Keratinocyte (primary cell): Measurements from ENCODE around the gene MRM2. TPM values are rescaled to one million over a fixed set of nuclear protein-coding genes. Genes with fewer than 3 reads are reported as not detected.

Source experiments
- DNase-seq: peaks from one replicate; pipeline ENCODE4 v3.0.0-alpha.2; 2011; ENCODE audit warnings: low read depth, missing footprints, low spot score
- FAIRE-seq: peaks from 2 replicates; lab custom pipeline; 2011; peaks lifted over from hg19 to GRCh38; lab: Jason Lieb, UNC
- H2AFZ ChIP-seq: 2 replicates; pipeline ENCODE4 v1.6.0; 2012; ENCODE audit warnings: low read length, control low read depth, inconsistent platforms; ENCODE audit not compliant: control insufficient read depth
- H3K27ac ChIP-seq: 2 replicates; pipeline ENCODE4 v1.5.1; 2011; ENCODE audit warnings: low read length; ENCODE audit not compliant: control insufficient read depth, insufficient read depth
- H3K27me3 ChIP-seq: 3 replicates; pipeline ENCODE4 v1.6.0; 2011; ENCODE audit warnings: low read length; ENCODE audit not compliant: control insufficient read depth, insufficient read depth; ENCODE audit errors: extremely low read depth
- H3K36me3 ChIP-seq, 2 experiments: 2 replicates in 1 of 2; 3 replicates in 1 of 2; pipeline ENCODE4 v1.5.1; 2011; ENCODE audit warnings: low read length in 2 of 2, mild to moderate bottlenecking in 1 of 2; ENCODE audit not compliant: control insufficient read depth in 2 of 2, insufficient read depth in 2 of 2; ENCODE audit errors: extremely low read depth in 1 of 2
- H3K4me1 ChIP-seq: 3 replicates; pipeline ENCODE4 v1.5.1; 2011; ENCODE audit warnings: low read length; ENCODE audit not compliant: control insufficient read depth, insufficient read depth; ENCODE audit errors: extremely low read depth
- H3K4me2 ChIP-seq: 3 replicates; pipeline ENCODE4 v1.6.0; 2011; ENCODE audit warnings: low read depth, low read length; ENCODE audit not compliant: control insufficient read depth, insufficient read depth; ENCODE audit errors: extremely low read depth
- H3K4me3 ChIP-seq, 3 experiments: fragments of 200-600 bp in 1 of 3; sonication (generic) in 1 of 3; 2 replicates in 2 of 3; 3 replicates in 1 of 3; pipeline ENCODE4 v1.5.1; 2011 to 2016; ENCODE audit warnings: low read length in 3 of 3, mild to moderate bottlenecking in 3 of 3, control low read depth in 2 of 3, inconsistent platforms in 1 of 3, low read depth in 1 of 3, mixed read lengths in 1 of 3, mixed run types in 1 of 3, moderate library complexity in 1 of 3; ENCODE audit not compliant: control insufficient read depth in 2 of 3, insufficient read depth in 2 of 3; ENCODE audit errors: extremely low read depth in 1 of 3
- H3K79me2 ChIP-seq: 2 replicates; pipeline ENCODE4 v1.6.0; 2012; ENCODE audit warnings: low read length; ENCODE audit not compliant: control insufficient read depth, insufficient read depth
- H3K9ac ChIP-seq: 3 replicates; pipeline ENCODE4 v1.6.0; 2011; ENCODE audit warnings: low read length; ENCODE audit not compliant: control insufficient read depth, insufficient read depth; ENCODE audit errors: extremely low read depth
- H3K9me1 ChIP-seq: 3 replicates; pipeline ENCODE4 v1.6.0; 2011; ENCODE audit warnings: low read length; ENCODE audit not compliant: control insufficient read depth, insufficient read depth; ENCODE audit errors: extremely low read depth
- H3K9me3 ChIP-seq: 2 replicates; pipeline ENCODE4 v1.5.1; 2012; ENCODE audit warnings: low read depth, low read length; ENCODE audit not compliant: control insufficient read depth
- H4K20me1 ChIP-seq: 3 replicates; pipeline ENCODE4 v1.6.0; 2011; ENCODE audit warnings: low read length; ENCODE audit not compliant: control insufficient read depth, insufficient read depth; ENCODE audit errors: extremely low read depth
- EZH2 ChIP-seq: IDR thresholded peaks from one replicate; pipeline ENCODE4 v1.6.1; 2012; ENCODE audit warnings: inconsistent platforms, mild to moderate bottlenecking, low read length, moderate library complexity
- dilution Hi-C: fragments of 300-500 bp; cut with MboI; formaldehyde crosslinking; loops from one replicate; pipeline ENCODE4 v1.7.0; 2020; ENCODE audit warnings: low sequenced_read_pairs; ENCODE audit not compliant: extremely low pct_ligation_motif_present
- polyA plus RNA-seq, 5 experiments: library from polyadenylated mRNA; depleted of rRNA in 3 of 5; stranded (reverse) in 3 of 5; stranded (forward) in 1 of 5; unstranded in 1 of 5; fragments of >200 nt; gene quantifications; 1 replicate in 1 of 5; 2 replicates in 3 of 5; 3 replicates in 1 of 5; pipeline versions ENCODE4 v1.2.1 to v1.2.3, GENCODE V29; 2011 to 2012; ENCODE audit warnings: missing spikeins in 2 of 5, low read depth in 1 of 5, low replicate concordance in 1 of 5
- TF ChIP-seq, protein P1 (sequence below), 3 experiments: IDR thresholded peaks in 1 of 3; conservative IDR thresholded peaks in 1 of 3; optimal IDR thresholded peaks in 1 of 3; 2 replicates in 2 of 3; 3 replicates in 1 of 3; pipeline versions ENCODE3 to v1.5.1; 2011; ENCODE audit warnings: low read length in 3 of 3, mild to moderate bottlenecking in 3 of 3, moderate library complexity in 2 of 3, control low read depth in 1 of 3, inconsistent platforms in 1 of 3; ENCODE audit not compliant: insufficient read depth in 2 of 3; ENCODE audit errors: extremely low read depth in 1 of 3

The MRM2 gene
- polyA plus RNA-seq, 1 donor (not counting 4 experiments of a cell fraction or from before 2014, with no cell fraction given) = 21.5 TPM

GRCh38 chr7:2263176-2263575 is 21.2 kb upstream of the MRM2 start:
- Histone ChIP-seq H3K4me3 (no peak overlapping the region), H3K79me2 (no peaks in the 10 kb centered on the region), H3K4me2 (no peak overlapping the region), H3K27ac (no peak overlapping the region), H3K4me1 (peaks cover 4% of the 10 kb centered on the region), H4K20me1 (peaks cover 4% of the 10 kb centered on the region), H3K9ac (no peak overlapping the region), H2AFZ (no peak overlapping the region), H3K27me3 (no peaks in the 10 kb centered on the region), H3K9me3 (no peaks in the 10 kb centered on the region), H3K9me1 (peaks cover 5% of the 10 kb centered on the region), H3K36me3 (peaks cover 2% of the 10 kb centered on the region in 2 experiments)
- FAIRE-seq = no peak
- no peak for DNase-seq
- dilution Hi-C loops = no loop called here
- TF ChIP-seq, protein P1, sequence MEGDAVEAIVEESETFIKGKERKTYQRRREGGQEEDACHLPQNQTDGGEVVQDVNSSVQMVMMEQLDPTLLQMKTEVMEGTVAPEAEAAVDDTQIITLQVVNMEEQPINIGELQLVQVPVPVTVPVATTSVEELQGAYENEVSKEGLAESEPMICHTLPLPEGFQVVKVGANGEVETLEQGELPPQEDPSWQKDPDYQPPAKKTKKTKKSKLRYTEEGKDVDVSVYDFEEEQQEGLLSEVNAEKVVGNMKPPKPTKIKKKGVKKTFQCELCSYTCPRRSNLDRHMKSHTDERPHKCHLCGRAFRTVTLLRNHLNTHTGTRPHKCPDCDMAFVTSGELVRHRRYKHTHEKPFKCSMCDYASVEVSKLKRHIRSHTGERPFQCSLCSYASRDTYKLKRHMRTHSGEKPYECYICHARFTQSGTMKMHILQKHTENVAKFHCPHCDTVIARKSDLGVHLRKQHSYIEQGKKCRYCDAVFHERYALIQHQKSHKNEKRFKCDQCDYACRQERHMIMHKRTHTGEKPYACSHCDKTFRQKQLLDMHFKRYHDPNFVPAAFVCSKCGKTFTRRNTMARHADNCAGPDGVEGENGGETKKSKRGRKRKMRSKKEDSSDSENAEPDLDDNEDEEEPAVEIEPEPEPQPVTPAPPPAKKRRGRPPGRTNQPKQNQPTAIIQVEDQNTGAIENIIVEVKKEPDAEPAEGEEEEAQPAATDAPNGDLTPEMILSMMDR (optimal IDR thresholded peaks at IDR 0.05 in 1 of 3, IDR thresholded peaks at IDR 0.05 in 1 of 3, conservative IDR thresholded peaks at IDR 0.05 in 1 of 3; ENCODE audit: extremely low read depth in 1 of 3, insufficient read depth in 2 of 3, low read length in 3 of 3) = no peak
- no peak for TF ChIP-seq EZH2

DNA sequence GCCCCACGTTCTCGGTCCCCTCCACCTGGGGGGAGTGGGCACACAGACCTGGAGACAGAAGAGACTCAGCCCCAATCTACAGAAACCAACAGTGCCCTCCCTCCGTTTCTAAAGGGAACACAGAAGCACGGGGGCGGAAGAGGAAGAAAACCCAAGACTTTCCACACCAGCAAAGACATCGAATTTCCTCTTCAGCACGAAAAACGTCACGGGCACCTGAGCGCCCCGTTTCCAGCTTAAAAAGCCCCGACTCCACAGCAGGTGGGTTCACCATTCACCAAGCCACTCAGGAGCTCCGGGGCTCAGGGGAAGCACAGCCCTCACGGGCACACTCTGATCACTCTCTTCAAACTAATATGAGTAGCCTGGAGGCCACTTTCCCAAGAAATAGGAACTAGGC is 19.6 kb upstream of the MRM2 start:
- Histone ChIP-seq H3K4me2 (no peak overlapping the region), H3K79me2 (no peaks in the 10 kb centered on the region), H3K9me3 (no peaks in the 10 kb centered on the region), H3K9me1 (peaks cover 5% of the 10 kb centered on the region), H3K9ac (no peak overlapping the region), H3K27ac (no peak overlapping the region), H3K4me1 (peaks cover 4% of the 10 kb centered on the region), H3K36me3 (peaks cover 2 to 3% of the 10 kb centered on the region in 2 experiments), H2AFZ (no peak overlapping the region), H3K4me3 (no peak overlapping the region), H4K20me1 (peaks cover 4% of the 10 kb centered on the region), H3K27me3 (no peaks in the 10 kb centered on the region)
- dilution Hi-C loops = no loop called here
- FAIRE-seq (no peak), DNase-seq (no peak)
- TF ChIP-seq, protein P1 (optimal IDR thresholded peaks at IDR 0.05 in 1 of 3, IDR thresholded peaks at IDR 0.05 in 1 of 3, conservative IDR thresholded peaks at IDR 0.05 in 1 of 3; ENCODE audit: extremely low read depth in 1 of 3, insufficient read depth in 2 of 3, low read length in 3 of 3) = no peak
- no peak for TF ChIP-seq EZH2
